Activated T-cell treated with anti-CD3 and anti-CD28 coated beads for 24 hours (primary cell): ENCODE measurements around the gene SPATA20.
A peak's percentile ranks its signal among the peaks of the same experiment; 100 is the strongest.

Source experiments
- DNase-seq: peaks from one replicate; pipeline ENCODE4 v3.0.0-alpha.2; 2020; ENCODE audit warnings: low read depth

SPATA20 gene

GRCh38 chr17:50547035-50547735 lies at the start of gene SPATA20:
Gene SPATA20, plus strand, starts transcription at chr17:50547174. Its CDS starts 35 bp downstream, at chr17:50547209.
- peak; percentile 76 for DNase-seq

- DNase-seq = no peak
Observed at GRCh38 chr17:50498021-50498874, 48.7 kb upstream of the SPATA20 start.

- no peak for DNase-seq
Observed at GRCh38 chr17:50499270-50499669, 47.7 kb upstream of the SPATA20 start.

- no peak for DNase-seq
Observed at GRCh38 chr17:50499721-50500120, 47.3 kb upstream of the SPATA20 start.

GRCh38 chr17:50501054-50501453 lies 45.9 kb upstream of the SPATA20 start:
- no peak for DNase-seq

GRCh38 chr17:50502301-50502990 lies 44.5 kb upstream of the SPATA20 start:
- DNase-seq = no peak

- no peak for DNase-seq
Observed at GRCh38 chr17:50505591-50506130, 41.3 kb upstream of the SPATA20 start.

- no peak for DNase-seq
Observed at GRCh38 chr17:50506298-50506697, 40.7 kb upstream of the SPATA20 start.

- peak; percentile 71 for DNase-seq
Observed at GRCh38 chr17:50507871-50508572, 39.0 kb upstream of the SPATA20 start, which contains the start of gene MYCBPAP. Gene MYCBPAP, plus strand, starts transcription at chr17:50508439. Its CDS starts 236 bp downstream, at chr17:50508675.

- DNase-seq = no peak
Observed at GRCh38 chr17:50508573-50509460, 38.2 kb upstream of the SPATA20 start.

- peak; percentile 41 for DNase-seq
Observed at GRCh38 chr17:50511058-50511457, 35.9 kb upstream of the SPATA20 start.

- no peak for DNase-seq
Observed at GRCh38 chr17:50513495-50513894, 33.5 kb upstream of the SPATA20 start.

- no peak for DNase-seq
Observed at GRCh38 chr17:50514388-50514787, 32.6 kb upstream of the SPATA20 start.

- no peak for DNase-seq
Observed at GRCh38 chr17:50514936-50515702, 31.9 kb upstream of the SPATA20 start.

GRCh38 chr17:50517011-50517410 lies 30.0 kb upstream of the SPATA20 start:
- DNase-seq = no peak

- no peak for DNase-seq
Observed at GRCh38 chr17:50517504-50518383, 29.2 kb upstream of the SPATA20 start.

- DNase-seq = no peak
Observed at GRCh38 chr17:50518384-50519023, 28.5 kb upstream of the SPATA20 start.

- no peak for DNase-seq
Observed at GRCh38 chr17:50519141-50519834, 27.7 kb upstream of the SPATA20 start.
